HepG2 (cell line): ENCODE data around the gene DIS3L2. TPM values are rescaled to one million over a fixed set of nuclear protein-coding genes. Genes with fewer than 3 reads are reported as not detected.
"Not testable (repeated sequence)": the region's sequence is repeated elsewhere in the genome, so short reads cannot be mapped to it uniquely, and the experiment has no call there.

ENCODE experiments used
- ATAC-seq: fragments of 200-7000 bp; cut with Tn5 transposase; 3 replicates; pipeline ENCODE4 v1.9.1; 2020; ENCODE audit warnings: mild to moderate bottlenecking, moderate library complexity
- BruUV-seq: library from RNA; stranded (reverse); fragments of 400-500 nt; replicated peaks from 2 replicates; lab custom pipeline; 2021; lab: Mats Ljungman, UMichigan
- CTCF ChIA-PET: fragments of 300-600 bp; formaldehyde crosslinking; extraction: SDS; loops from one replicate; lab custom pipeline; 2021; ENCODE audit warnings: low total read pairs, inconsistent platforms, low intra/inter-chr PET ratio; lab: Yijun Ruan, JAX
- POLR2A ChIA-PET: fragments of 350-600 bp; sonication (Branson Sonifier 250); formaldehyde crosslinking; loops from one replicate; lab custom pipeline; 2020; ENCODE audit warnings: antibody characterized with exemption, inconsistent platforms; lab: Yijun Ruan, JAX
- DNase-seq: peaks from one replicate; pipeline ENCODE4 v3.0.0-alpha.2; 2015; ENCODE audit warnings: low spot score
- FAIRE-seq: peaks from 3 replicates; lab custom pipeline; 2011; peaks lifted over from hg19 to GRCh38; lab: Jason Lieb, UNC
- H2AFZ ChIP-seq: one replicate; pipeline ENCODE4 v1.6.1; 2011; ENCODE audit warnings: low read length, inconsistent platforms
- H3K27ac ChIP-seq: fragments of 300-600 bp; 3 replicates; pipeline ENCODE4 v1.8.0; 2011; ENCODE audit warnings: mixed run types, mild to moderate bottlenecking, mixed read lengths, low read length, inconsistent platforms; ENCODE audit not compliant: insufficient read depth; ENCODE audit errors: extremely low read length
- H3K27me3 ChIP-seq, 2 experiments: fragments of 200-600 bp in 1 of 2; 2 replicates in 1 of 2; 3 replicates in 1 of 2; pipeline versions ENCODE4 v1.6.0 to v1.8.0; 2011; ENCODE audit warnings: low read length in 2 of 2, mild to moderate bottlenecking in 2 of 2, moderate library complexity in 2 of 2, inconsistent platforms in 1 of 2; ENCODE audit not compliant: insufficient read depth in 2 of 2, control insufficient read depth in 1 of 2
- H3K36me3 ChIP-seq, 2 experiments: fragments of 200-600 bp in 1 of 2; replicated peaks in 1 of 2; 2 replicates in 1 of 2; 3 replicates in 1 of 2; pipeline versions ENCODE4 v1.5.1 to v1.8.0; 2011; ENCODE audit warnings: low read length in 2 of 2, inconsistent platforms in 1 of 2; ENCODE audit not compliant: insufficient read depth in 2 of 2, control insufficient read depth in 1 of 2
- H3K4me1 ChIP-seq: 2 replicates; pipeline ENCODE4 v1.5.1; 2012; ENCODE audit warnings: low read length, inconsistent platforms; ENCODE audit not compliant: insufficient read depth
- H3K4me2 ChIP-seq: 2 replicates; pipeline ENCODE4 v1.6.0; 2011; ENCODE audit warnings: low read depth, low read length, inconsistent platforms
- H3K4me3 ChIP-seq, 3 experiments: fragments of 200-600 bp in 1 of 3; sonication (generic), shearing (Covaris generic) in 1 of 3; replicated peaks in 1 of 3; 2 replicates each; pipeline ENCODE4 v1.5.1; 2011 to 2016; ENCODE audit warnings: low read length in 3 of 3, inconsistent platforms in 2 of 3, low read depth in 2 of 3, mild to moderate bottlenecking in 2 of 3, control low read depth in 1 of 3, mixed read lengths in 1 of 3; ENCODE audit not compliant: insufficient read depth in 1 of 3
- H3K79me2 ChIP-seq: one replicate; pipeline ENCODE4 v1.6.1; 2011; ENCODE audit warnings: low read length, inconsistent platforms; ENCODE audit not compliant: insufficient read depth
- H3K9ac ChIP-seq: 2 replicates; pipeline ENCODE4 v1.6.0; 2011; ENCODE audit warnings: mild to moderate bottlenecking, low read depth, low read length, inconsistent platforms; ENCODE audit not compliant: insufficient read depth
- H3K9me3 ChIP-seq: 2 replicates; pipeline ENCODE4 v1.5.1; 2012; ENCODE audit warnings: mild to moderate bottlenecking, low read length
- H4K20me1 ChIP-seq: 2 replicates; pipeline ENCODE4 v1.6.0; 2011; ENCODE audit warnings: inconsistent platforms, mild to moderate bottlenecking, low read length, moderate library complexity; ENCODE audit not compliant: insufficient read depth
- HDAC1 ChIP-seq: sonication (generic); formaldehyde crosslinking; IDR thresholded peaks from 2 replicates; pipeline ENCODE4 v1.5.1; 2020; ENCODE audit warnings: mild to moderate bottlenecking, missing genetic modification reagents
- REXO4 ChIP-seq: sonication (generic); formaldehyde crosslinking; IDR thresholded peaks from 2 replicates; pipeline ENCODE4 v1.8.0; 2022; ENCODE audit warnings: missing genetic modification reagents, mild to moderate bottlenecking, borderline replicate concordance
- WGBS: methylation state at CpG from one replicate; pipeline ENCODE4 v1.1.6; 2017; ENCODE audit warnings: low lambda C conversion rate; 5-methylcytosine and 5-hydroxymethylcytosine counted together
- in situ Hi-C: cut with HindIII; loops from 2 replicates; pipeline ENCODE4 v1.10.0; 2017; ENCODE audit warnings: low pct_unique_long_range_greater_than_20kb; ENCODE audit not compliant: extremely low pct_ligation_motif_present
- intact Hi-C: fragments of 100-400 bp; cut with micrococcal nuclease; formaldehyde crosslinking; loops from one replicate; pipeline ENCODE4 v1.10.0; 2022; ENCODE audit not compliant: unreplicated experiment
- polyA plus RNA-seq, 8 experiments: library from polyadenylated mRNA; depleted of rRNA in 3 of 8; stranded (reverse) in 7 of 8; unstranded in 1 of 8; fragments of >200 nt; fragmentation: Illumina TruSeq in 4 of 8; extraction: Trizol in 4 of 8; gene quantifications; 2 replicates each; pipeline versions ENCODE4 v1.2.1 to v1.2.3, GENCODE V29; 2011 to 2016; ENCODE audit warnings: low read depth in 4 of 8, missing spikeins in 1 of 8, mixed read lengths in 1 of 8; ENCODE audit not compliant: insufficient read depth in 1 of 8
- total RNA-seq, 5 experiments: library from RNA; depleted of rRNA; stranded (reverse); fragments of >200 nt; fragmentation: Illumina TruSeq; extraction: Trizol; gene quantifications; 2 replicates each; pipeline ENCODE4 v1.2.3, GENCODE V29; 2016; ENCODE audit warnings: low read depth in 1 of 5

The DIS3L2 gene
- total and polyA plus RNA-seq, 2 of the 13 experiments (the other 11 are each of a cell fraction or from before 2014, with no cell fraction given) = 7.0 to 23.9 TPM

DNA sequence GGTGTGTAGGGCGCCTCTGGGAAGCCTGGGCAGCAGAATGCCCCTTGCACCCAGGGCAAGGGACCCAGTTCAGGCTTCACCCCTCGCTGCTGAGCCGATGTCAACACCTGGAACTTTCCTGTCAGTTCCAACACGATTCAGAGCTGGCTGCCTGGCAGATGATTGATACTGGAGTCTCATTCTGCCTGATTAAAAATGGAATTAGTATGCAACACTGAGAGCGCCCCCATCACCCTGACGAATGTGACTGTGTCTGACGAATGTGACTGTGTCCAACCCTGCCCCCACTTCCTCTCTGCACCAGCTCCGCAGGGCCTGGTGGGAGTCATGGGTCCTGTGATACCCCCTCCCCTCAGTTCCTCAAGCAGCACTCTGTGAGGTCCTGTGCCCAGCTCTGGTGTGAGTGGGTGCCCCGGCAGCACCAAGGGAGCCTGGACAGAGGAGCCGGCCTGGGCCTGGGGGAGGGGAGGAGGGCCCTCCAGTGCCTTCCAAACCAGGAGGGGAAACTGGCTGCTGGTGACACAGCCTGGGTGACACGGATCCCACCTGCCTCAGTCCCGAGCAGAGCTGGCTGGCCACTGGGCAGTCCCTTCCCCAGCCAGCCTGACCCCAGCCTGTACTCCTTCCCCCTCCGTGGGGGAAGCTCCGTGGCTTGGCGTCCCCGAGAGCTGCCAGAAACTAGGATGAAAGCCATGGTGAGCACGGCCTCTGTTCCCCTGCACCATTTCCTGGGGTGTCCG lies 375.6 kb downstream of the DIS3L2 start:
- TF ChIP-seq HDAC1 (CRISPR knock-in tag) (no peak), REXO4 (CRISPR knock-in tag) (0 out of 2 replicates have a peak, but pooled peaks have one; percentile 17)
- Histone ChIP-seq H2AFZ (no peak overlapping the region), H3K9me3 (no peaks in the 10 kb centered on the region), H3K36me3 (0 out of 5 replicates have a peak, but pooled peaks cover 0 to 6% of the 10 kb centered on the region in 2 experiments), H3K27ac (no peak overlapping the region), H3K4me2 (no peak overlapping the region), H3K79me2 (no peaks in the 10 kb centered on the region), H3K9ac (no peak overlapping the region), H3K27me3 (no peaks in the 10 kb centered on the region), H3K4me1 (peaks cover 9% of the 10 kb centered on the region), H4K20me1 (peaks cover 6% of the 10 kb centered on the region; the same call in 1 of the 2 replicates), H3K4me3 (no peak overlapping the region)
- intact Hi-C loops (no loop called here), in situ Hi-C loops (no loop called here)
- 90% methylated on average over 14 of the region's 18 CpGs for WGBS
- no TSS peak for BruUV-seq
- CTCF ChIA-PET = no interaction called here
- POLR2A ChIA-PET = no interaction called here
- FAIRE-seq (no peak), ATAC-seq (no peak), DNase-seq (no peak)

- CTCF ChIA-PET, POLR2A ChIA-PET, FAIRE-seq, DNase-seq, H3K4me3 ChIP-seq, H3K4me1 ChIP-seq, H3K9ac ChIP-seq, H3K4me2 ChIP-seq, H2AFZ ChIP-seq, H3K79me2 ChIP-seq, in situ Hi-C loops, H3K9me3 ChIP-seq, H3K27me3 ChIP-seq, ATAC-seq, H3K36me3 ChIP-seq, intact Hi-C loops, H4K20me1 ChIP-seq, H3K27ac ChIP-seq, BruUV-seq: not testable (repeated sequence)
- 84% methylated on average over 6 of the region's 16 CpGs for WGBS
Observed at GRCh38 chr2:232338094-232338758, 376.7 kb downstream of the DIS3L2 start.
